ENCODE results near the gene SNAPIN.
"Not testable (repeated sequence)": the region's sequence is repeated elsewhere in the genome, so short reads cannot be mapped to it uniquely, and the experiment has no call there.

Gene SNAPIN

DNA sequence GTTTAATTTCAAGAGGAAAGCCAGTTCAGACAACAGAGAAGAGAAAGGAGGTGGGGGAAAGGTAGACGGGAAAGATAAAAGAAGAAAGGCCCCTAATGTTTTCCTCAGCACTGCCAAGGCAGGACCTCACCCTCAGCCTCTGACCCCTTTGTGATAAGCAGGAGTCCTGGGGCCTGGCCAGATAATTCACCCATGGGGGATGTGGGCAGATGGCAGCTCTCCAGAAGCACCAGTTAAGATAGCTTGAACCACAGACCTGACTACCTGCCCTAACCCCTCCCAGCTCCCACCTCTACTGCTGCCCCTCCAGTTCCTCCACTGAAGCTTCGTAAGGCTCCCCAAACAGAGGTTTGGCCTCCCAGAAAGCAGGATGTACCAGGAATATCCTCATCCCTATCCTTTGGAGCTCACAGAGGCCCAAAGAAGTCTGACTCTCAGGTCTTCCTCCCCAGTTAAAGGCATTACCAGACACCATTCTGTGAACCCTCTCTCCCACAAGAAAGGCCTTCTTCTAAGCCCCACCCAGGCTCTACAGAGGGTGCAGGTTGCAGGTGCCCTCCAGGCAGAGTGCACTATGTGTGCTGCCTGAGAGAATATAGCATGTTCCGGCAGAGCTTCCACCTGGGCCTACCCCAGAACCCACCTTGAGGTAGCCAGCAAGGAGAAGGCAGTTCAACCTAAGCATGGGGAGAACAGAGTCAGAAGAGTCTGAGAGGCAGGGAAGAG, 9.2 kb upstream of the SNAPIN start:
- no peak for FAIRE-seq

DNA sequence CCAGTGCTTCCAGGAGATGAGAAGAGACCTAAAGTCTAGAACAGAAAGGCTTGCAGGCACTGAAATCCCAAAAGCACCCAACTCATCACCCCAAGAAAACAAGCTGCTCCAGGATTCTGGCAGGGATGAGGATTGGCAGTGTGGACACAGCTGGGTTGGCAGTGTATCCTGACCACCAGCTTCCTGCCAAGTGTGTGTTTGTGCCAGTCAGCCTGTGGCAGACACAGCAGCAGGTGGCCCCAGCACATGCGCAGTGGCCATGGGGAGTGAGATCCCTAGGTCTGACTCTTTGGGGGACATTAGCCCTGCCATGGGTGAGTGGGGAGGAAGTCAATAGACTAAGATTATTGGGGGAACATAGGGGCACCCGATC, 8.7 kb upstream of the SNAPIN start:
- no peak for FAIRE-seq

DNA sequence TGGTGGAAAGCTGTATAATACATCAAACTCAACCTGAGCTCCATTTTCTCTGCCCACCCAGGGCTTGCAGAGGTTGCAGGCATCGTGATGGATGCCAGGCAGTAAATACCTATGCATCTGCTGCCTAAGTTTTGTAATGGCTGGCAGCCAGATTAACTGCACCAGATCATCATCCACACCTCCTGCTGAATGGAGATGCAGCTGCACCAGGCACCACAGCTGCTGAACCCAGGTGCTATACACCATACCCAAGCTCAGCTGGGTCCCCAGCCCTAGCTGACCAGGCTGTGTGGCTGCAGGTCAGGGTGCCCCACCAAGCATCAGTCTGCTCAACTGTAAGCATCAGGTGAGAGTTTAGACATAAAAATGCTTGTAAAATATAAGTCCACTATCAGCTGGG, 6.7 kb upstream of the SNAPIN start:
- no peak for FAIRE-seq

DNA sequence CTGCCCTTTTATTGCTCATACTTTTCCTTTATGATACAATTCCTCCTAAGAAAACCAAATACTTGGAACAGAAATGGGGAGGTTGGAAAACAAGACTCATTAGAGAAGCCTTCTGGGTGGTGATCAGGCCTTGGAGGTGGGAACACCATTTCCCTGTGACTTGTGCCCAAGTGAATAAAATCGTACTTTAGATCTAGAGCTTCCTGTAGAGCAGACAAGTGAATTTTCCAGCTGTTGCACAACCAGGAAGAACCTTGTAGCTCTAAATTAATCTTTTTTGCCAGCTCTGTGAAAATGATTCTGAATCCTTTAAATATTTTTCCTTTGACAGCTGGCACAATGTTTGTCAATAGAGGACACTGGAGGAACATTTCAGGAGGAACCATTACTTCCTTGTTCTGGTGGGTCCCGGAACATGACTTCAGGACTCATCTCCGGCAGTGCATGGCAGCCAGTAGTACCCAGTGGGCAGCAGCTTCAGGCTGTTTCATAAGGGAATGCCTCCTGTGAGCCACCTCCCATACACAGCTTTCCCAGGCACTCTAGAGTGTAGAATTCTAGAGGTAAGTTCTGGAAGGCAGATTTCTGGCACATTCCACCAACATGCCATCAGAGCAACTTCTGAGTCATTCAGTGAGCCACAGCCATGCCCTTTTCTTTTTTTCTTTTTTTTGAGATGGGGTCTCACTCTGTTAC, 5.5 kb upstream of the SNAPIN start:
- no peak for FAIRE-seq

DNA sequence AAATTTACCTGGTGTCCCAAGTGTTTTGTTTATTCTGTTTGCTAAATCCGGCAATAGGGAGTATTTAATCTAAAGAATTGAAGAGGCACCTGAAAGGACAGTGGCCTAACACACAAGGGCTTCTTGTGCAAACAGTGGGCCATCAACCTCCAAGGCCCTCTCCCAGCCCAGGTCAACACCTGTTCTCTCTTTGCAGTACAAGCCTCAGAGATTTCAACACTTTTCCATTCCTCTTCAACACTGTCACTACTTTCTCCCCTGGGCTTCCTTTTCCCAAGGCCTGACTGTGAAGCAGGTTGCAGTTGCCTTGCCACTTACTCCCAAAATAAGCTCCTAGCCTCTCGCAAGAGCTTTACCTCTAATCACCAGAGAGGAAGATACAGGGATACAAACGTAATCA, 3.2 kb upstream of the SNAPIN start:
- FAIRE-seq = no peak

DNA sequence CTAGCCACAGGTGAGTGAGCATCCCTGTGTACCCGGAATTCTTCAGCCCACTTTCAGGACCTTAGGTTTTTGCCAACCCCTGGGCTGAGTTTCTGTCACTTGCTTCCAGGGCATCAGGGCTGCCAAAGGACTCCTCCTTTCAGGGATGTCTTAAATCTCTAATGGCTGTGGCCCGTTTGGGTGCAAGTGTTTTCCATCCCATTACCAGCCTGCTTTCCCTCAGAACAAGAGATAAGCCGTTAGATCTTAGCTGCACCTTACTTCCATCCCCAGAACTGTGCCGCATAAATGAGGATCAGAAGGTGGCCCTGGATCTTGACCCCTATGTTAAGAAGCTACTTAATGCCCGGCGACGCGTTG, 652 bp downstream of the SNAPIN start:
- no peak for FAIRE-seq

DNA sequence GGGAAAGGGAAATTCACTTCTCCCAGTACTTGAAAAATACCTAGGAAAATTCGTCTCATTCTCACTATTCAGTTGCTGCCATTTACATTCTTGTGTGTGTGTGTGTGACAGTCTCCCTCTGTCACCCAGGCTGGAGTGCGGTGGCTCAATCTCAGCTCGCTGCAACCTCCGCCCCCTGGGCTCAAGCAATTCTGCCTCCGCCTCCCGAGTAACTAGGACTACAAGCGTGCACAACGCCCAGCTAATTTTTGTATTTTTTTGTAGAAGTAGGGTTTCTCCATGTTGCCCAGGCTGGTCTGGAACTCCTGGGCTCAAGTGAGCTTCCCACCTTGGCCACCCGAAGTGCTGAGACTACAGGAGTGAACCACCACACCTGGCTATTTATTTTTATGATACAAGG, 1.2 kb downstream of the SNAPIN start:
- FAIRE-seq = no peak

DNA sequence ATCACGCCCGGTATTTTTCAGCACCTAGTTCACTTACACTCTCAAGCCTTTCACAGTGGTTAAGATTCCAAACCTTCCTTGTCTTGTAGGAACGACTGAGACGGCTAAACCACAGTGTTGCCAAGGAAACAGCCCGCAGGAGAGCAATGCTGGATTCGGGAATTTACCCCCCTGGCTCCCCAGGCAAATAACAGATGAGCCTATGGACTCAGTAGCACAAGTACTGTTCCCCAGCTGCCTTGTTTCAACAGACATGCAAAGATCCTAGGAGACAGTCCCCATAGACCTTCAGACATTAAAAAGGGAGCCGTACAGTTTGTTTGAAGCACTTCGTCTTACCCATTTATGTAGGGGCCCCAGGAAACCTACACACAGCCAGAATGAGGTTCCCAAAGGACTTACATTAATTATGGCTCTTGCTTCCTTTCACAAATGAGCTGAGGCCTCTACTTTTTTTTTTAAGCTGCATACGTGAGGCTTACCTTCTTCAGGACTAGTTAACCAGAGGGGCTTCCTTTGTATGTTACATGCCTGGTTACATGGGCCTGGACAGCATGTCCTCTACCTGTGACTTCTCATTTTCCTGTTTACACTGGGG, 2.7 kb downstream of the SNAPIN start:
- FAIRE-seq = no peak

DNA sequence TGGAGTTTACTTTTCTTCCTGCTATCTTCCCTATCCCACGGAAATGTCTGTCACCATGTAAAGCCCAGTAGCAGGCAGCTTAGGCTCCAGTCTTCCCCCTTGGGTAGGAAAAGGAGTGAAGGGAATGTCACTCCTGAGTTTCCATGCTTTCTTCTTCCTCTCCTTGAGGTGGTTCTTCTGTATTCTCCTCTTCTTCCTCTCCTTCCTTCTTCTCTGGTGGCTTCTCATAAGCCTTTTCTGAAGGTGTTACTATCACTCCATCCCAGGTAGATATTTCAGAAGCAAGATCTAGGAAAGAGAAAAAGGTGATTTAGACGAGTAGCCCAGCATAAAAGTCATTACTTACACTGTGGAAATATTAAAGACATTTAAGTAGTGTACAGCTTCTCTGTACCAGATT, 3.8 kb downstream of the SNAPIN start:
- no peak for FAIRE-seq

DNA sequence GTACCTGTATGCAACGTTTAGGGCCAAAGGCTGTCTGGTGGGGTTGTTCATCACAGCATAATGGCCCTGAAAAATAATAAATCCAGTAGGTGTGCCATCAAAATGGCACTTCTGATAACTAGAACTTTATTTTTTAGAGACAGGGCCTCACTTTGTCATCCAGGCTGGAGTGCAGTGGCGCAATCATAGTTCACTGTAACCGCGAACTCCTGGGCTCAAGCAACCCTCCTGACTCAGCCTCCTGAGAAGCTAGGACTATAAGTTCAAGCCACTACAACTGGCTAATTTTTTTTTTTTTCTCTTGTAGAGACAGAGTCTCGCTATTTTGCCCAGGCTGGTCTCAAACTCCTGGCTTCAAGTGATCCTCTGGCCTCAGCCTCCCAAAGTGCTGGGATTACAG, 4.7 kb downstream of the SNAPIN start:
- FAIRE-seq = no peak

DNA sequence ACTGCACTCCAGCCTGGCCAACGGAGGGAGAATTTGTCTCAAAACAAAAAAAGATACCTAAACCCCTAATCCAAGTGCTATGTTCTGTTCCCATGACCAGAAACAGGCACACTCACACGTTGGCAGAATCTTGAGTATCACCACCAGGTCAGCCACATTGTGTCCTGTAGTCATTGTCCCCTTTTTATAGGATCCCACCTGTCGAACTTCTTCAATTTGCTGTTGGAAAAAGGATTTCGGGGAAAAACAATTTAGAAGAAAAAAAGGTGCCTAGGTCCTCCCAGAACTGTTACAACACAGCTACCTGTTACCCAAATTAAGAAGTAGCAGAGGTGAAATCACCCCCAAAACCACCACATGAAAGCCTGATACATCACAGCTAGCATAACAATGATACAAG, 8.9 kb downstream of the SNAPIN start:
- no peak for FAIRE-seq

DNA sequence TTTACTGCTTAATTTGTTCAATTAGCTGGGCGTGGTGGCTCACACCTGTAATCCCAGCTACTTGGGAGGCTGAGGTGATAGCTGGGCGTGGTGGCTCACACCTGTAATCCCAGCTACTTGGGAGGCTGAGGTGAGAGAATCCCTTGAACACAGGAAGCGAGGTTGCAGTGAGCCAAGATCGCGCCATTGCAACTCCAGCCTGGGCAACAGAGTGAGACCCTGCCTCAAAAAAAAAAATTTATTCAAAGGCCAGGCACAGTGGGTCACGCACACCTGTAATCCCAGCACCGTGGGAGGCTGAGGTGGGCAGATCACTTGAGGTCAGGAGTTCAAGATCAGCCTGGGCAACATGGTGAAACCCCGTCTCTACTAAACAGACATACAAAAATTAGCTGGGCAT, 10.2 kb downstream of the SNAPIN start:
- FAIRE-seq = not testable (repeated sequence)

DNA sequence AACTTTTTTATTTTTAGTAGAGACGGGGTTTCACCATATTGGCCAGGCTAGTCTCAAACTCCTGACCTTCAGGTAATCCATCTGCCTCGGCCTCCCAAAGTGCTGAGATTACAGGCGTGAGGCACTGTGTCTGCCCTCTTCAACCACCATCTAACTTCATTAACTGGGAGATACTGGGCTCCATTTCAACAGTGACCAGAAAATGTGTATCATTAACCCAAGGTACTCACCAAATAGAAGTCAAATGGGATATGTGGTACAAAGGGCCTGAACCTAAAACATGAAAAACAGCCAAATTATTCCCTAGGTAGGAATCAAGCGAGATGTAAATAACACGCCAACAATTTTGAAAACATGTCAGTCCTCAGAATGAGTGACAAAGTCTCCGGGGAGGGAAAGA, 11.1 kb downstream of the SNAPIN start:
- FAIRE-seq = no peak

DNA sequence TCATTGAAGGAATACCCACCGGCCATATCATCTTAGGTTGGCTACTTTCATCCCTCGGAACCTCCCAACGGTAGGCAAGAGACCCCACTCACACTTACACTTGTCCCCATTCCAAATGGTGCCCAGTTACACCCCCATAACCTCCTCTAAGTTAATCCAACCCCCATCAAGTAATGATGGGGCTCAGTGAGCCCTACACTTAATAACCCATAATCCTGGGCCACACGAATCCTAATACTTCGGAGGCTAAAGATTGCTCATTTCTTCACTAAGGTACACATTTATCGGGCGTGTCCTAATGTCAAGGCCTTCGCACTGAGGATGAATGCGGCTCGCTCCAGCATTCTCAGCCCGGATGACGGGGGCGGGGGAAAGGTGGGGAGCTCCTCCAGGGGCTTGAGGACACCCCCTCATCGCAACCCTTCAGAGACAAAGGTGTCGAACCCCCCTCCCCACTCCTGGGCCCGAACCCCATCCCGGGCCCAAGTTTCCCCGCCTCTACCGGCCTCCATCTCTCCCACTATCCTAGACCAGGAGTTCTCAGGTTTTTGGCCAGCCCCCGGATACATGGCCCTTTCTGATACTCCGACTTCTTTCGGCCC, 11.9 kb downstream of the SNAPIN start:
- FAIRE-seq = no peak

DNA sequence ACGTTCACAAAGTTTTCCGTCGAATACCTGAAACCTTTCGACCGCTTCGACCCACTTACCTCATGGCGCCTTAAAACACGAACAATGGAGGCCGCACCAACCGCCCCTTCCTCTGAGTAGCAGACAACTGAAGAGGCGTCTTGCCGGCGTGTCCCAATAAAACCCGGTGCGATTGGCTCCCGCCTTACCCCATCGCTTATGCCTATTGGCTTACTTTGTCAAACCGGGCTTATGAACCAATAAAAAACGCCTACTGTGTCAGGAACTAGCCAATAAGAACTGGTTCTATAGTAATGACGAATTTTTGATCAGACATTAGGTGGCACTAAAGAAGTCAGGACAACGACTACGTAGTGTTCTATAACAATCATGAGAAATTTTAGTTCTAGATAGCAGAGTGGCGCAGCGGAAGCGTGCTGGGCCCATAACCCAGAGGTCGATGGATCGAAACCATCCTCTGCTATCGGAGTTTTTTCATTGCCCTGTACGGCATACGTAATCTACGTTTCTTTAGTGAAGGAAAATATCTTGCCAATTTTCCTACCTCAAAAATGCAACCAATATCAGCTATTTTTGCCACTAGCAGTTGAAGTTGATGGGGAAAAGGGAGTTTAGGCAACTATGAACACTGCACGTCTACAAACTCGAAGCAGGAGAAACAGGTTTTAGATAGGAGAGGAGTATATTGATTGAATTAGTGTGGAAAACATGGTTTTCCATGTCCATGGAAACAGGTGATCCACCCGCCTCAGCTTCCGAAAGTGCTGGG, 12.5 kb downstream of the SNAPIN start, which contains the start of gene ILF2:
Gene ILF2 (minus strand): TSS at position 135 of the 769 bp plus-strand sequence. CDS start 71 bp downstream, at position 64.
- peak; percentile 100 for FAIRE-seq

DNA sequence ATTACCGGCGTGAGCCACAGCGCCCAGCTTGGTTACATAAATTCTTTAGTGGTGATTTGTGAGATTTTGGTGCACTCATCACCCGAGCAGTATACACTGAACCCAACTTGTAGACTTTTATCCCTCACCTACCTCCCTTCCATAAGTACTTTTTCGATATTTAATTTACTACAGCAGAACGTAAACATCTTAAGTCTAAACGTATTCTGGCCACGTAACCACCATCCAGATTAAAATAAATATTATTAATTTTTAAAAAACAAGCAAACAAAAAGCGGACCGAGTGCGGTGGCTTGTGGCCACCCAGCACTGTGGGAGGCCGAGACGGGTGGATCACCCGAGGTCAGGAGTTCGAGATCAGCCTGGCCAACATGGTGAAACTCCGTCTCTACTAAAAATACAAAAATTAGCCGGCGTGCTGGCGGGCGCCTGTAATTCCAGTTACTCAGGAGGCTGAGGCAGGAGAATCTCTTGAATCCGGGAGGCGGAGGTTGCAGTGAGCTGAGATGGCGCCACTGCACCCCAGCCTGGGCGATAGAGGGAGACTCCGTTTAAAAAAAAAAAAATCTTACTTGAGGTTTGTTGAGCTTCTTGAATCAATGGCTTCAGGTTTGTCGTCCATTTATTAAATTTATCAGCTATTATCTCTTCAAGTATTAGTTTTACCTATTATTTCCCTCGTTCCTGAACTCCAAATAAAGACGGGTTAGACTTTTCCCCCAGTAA, 13.3 kb downstream of the SNAPIN start:
- FAIRE-seq = not testable (repeated sequence)

DNA sequence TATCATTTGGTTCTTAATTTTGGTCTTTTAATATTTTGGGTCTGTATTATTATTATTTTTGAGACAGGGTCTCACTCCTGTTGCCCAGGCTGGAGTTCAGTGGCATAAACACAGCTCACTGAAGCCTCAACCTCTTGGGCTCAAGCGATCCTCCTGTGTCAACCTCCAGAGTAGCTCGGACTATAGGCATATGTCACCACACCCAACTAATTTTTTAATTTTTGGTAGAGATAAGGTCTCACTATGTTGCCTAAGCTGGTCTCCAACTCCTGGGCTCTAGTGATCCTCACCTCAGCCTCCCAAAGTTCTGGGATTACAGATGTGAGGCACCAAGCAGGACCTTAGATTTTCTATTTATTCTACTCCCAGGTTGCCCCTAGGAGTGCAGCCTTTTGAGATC, 15.0 kb downstream of the SNAPIN start:
- no peak for FAIRE-seq

DNA sequence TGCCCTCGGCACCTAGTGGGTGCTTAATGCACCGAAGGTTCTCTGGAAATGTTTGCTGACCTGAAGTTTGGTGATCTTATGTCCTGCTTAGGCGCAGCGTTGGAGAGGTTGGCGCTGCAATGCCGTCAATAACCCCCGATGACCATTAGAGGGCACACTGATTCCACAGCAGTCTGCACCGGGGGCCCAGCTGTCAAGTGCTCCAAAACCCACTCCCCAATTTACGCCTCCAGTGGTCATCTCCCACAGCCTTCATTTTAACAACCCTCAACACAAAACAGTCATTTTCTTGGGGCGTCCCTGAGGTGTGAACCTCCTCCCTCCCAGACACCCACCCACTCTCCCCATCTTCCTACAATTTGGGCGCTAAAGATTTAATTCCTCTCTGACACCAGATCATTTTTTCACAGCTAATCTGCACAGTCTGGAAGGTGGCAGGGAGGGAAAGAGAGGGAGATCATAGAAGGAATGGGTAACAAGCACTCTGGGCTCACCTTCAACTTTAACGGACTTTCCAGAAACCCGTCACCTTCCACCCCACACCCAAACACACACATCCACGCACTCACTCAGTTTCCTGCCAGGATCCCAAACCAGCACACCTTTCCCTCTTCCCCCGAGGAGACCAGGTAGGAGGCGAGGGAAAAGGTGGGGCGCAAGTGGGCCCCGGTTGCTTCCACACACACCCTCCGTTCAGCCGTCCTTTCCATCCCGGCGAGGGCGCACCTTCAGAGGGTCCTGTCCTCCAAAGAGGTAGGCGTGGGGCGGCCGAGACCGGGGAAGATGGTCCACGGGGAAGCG, 19.4 kb downstream of the SNAPIN start:
- peak; percentile 58 for FAIRE-seq

DNA sequence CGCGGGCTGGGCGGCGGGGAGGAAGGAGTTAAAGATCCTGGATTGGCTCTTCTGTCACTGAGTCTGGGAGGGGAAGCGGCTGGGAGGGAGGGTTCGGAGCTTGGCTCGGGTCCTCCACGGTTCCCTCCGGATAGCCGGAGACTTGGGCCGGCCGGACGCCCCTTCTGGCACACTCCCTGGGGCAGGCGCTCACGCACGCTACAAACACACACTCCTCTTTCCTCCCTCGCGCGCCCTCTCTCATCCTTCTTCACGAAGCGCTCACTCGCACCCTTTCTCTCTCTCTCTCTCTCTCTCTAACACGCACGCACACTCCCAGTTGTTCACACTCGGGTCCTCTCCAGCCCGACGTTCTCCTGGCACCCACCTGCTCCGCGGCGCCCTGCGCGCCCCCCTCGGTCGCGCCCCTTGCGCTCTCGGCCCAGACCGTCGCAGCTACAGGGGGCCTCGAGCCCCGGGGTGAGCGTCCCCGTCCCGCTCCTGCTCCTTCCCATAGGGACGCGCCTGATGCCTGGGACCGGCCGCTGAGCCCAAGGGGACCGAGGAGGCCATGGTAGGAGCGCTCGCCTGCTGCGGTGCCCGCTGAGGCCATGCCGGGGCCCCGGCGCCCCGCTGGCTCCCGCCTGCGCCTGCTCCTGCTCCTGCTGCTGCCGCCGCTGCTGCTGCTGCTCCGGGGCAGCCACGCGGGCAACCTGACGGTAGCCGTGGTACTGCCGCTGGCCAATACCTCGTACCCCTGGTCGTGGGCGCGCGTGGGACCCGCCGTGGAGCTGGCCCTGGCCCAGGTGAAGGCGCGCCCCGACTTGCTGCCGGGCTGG, 20.2 kb downstream of the SNAPIN start, which contains the start of gene NPR1:
Gene NPR1 (plus strand): TSS at position 170 of the 818 bp plus-strand sequence. CDS start 421 bp downstream, at position 591.
- no peak for FAIRE-seq

DNA sequence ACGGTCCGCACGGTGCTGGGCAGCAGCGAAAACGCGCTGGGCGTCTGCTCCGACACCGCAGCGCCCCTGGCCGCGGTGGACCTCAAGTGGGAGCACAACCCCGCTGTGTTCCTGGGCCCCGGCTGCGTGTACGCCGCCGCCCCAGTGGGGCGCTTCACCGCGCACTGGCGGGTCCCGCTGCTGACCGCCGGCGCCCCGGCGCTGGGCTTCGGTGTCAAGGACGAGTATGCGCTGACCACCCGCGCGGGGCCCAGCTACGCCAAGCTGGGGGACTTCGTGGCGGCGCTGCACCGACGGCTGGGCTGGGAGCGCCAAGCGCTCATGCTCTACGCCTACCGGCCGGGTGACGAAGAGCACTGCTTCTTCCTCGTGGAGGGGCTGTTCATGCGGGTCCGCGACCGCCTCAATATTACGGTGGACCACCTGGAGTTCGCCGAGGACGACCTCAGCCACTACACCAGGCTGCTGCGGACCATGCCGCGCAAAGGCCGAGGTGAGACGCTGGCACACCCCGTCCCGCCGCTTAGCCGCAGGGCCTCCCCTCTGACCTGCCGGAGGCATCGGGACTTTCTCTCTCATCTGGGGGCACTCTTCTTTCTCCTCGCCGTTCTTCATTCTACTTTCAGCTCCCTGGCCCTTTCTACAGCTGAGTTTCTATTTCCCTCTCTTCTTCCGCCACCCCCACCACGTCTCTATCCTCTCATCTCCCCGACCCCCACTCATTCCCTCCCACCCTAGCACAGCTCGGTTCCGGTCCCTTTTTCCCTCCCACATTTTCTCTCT, 21.0 kb downstream of the SNAPIN start:
- no peak for FAIRE-seq
